Measurements from ENCODE around the gene MANBA. TPM values are rescaled to one million over a fixed set of nuclear protein-coding genes. Genes with fewer than 3 reads are reported as not detected.

MANBA gene
- polyA plus RNA-seq, 2 donors: 4.3 to 4.7 TPM

DNA sequence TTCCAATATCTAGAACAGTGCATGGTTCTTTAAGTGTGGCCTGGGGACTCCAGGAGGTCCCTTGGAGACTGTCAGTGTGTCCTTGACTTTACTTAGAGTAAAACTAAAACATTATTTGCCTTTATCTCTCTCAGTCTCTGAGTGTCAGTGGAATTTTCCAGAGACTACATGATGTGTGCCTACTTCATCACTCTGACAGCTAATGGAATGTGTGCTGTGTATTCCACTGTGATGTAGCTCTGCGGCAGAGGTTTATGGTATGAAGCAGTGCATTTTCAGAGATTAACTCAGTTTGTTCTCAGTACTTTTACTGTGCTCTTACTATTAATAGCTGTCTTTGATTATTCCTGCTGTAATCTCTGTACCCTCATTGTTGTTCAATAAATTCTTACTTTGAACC, 85.6 kb downstream of the MANBA start:
- H3K36me3 ChIP-seq (ENCODE audit: control insufficient read depth in 2 of 2, insufficient read depth in 2 of 2, low read length in 1 of 2): no peaks in the 10 kb centered on the region
- 77 to 84% methylated on average over 1 of the region's 1 CpG for WGBS, 2 donors
- H3K9me3 ChIP-seq (ENCODE audit: control insufficient read depth in 2 of 2, insufficient read depth in 1 of 2, low read depth in 1 of 2, low read length in 1 of 2): no peaks in the 10 kb centered on the region
- no peak overlapping the region for H3K4me3 ChIP-seq (ENCODE audit: low read depth in 1 of 2, low read length in 2 of 2)
- no peaks in the 10 kb centered on the region for H3K27me3 ChIP-seq (ENCODE audit: control insufficient read depth in 1 of 2, insufficient read depth in 2 of 2, low read length in 2 of 2)
- H3K27ac ChIP-seq (ENCODE audit: low read depth in 2 of 2, low read length in 1 of 2): no peak overlapping the region
- no peaks in the 10 kb centered on the region for H3K4me1 ChIP-seq (ENCODE audit: control insufficient read depth in 2 of 2, insufficient read depth in 2 of 2, low read length in 1 of 2)

DNA sequence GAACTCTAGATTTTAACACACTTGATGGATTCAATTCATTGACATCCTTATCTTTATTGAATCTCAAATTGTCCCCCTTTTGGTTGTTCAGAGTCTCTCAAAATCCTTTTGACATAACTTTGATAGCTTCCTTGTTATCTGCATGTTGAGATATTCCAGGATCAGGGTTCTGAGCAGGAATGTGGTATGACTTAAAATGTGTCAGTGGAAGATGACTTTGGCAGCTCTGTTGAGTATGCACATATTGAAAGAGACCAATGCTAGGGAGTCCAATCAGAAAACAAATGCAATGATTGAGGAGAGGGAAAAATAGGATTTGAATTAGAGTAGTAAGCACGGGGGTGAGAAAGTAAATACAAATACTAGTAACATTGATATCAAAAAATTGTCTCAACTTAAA, 93.8 kb downstream of the MANBA start:
- no peaks in the 10 kb centered on the region for H3K9me3 ChIP-seq (ENCODE audit: control insufficient read depth in 2 of 2, insufficient read depth in 1 of 2, low read depth in 1 of 2, low read length in 1 of 2)
- no peaks in the 10 kb centered on the region for H3K36me3 ChIP-seq (ENCODE audit: control insufficient read depth in 2 of 2, insufficient read depth in 2 of 2, low read length in 1 of 2)
- WGBS, 2 donors: 90 to 93% methylated on average over 1 of the region's 1 CpG
- H3K27me3 ChIP-seq (ENCODE audit: control insufficient read depth in 1 of 2, insufficient read depth in 2 of 2, low read length in 2 of 2): no peaks in the 10 kb centered on the region
- H3K4me3 ChIP-seq (ENCODE audit: low read depth in 1 of 2, low read length in 2 of 2): no peak overlapping the region
- H3K4me1 ChIP-seq (ENCODE audit: control insufficient read depth in 2 of 2, insufficient read depth in 2 of 2, low read length in 1 of 2): no peaks in the 10 kb centered on the region
- H3K27ac ChIP-seq (ENCODE audit: low read depth in 2 of 2, low read length in 1 of 2): no peak overlapping the region

DNA sequence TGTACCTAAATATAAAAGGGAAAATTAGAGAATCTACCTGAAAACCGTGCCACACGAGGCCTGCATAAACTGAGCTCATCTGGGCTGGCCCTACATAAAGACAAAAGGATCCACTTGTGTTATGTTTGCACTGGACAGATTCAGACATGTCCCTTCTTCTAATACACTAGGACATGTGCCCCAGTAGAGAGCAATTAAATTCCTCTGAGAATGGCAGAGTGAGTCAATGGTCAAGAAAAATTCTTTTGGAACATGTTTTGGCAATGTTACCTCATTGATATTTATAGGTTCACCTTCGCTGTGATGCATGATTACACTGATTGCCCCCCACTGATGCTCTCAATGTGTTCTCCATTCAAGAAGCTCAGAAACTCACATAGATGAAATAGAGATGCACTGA, 95.2 kb downstream of the MANBA start:
- H3K4me1 ChIP-seq (ENCODE audit: control insufficient read depth in 2 of 2, insufficient read depth in 2 of 2, low read length in 1 of 2): no peaks in the 10 kb centered on the region
- H3K36me3 ChIP-seq (ENCODE audit: control insufficient read depth in 2 of 2, insufficient read depth in 2 of 2, low read length in 1 of 2): no peaks in the 10 kb centered on the region
- H3K9me3 ChIP-seq (ENCODE audit: control insufficient read depth in 2 of 2, insufficient read depth in 1 of 2, low read depth in 1 of 2, low read length in 1 of 2): no peaks in the 10 kb centered on the region
- no peaks in the 10 kb centered on the region for H3K27me3 ChIP-seq (ENCODE audit: control insufficient read depth in 1 of 2, insufficient read depth in 2 of 2, low read length in 2 of 2)
- H3K27ac ChIP-seq (ENCODE audit: low read depth in 2 of 2, low read length in 1 of 2): no peak overlapping the region
- WGBS, 2 donors: 57 to 80% methylated on average over 3 of the region's 3 CpGs
- H3K4me3 ChIP-seq (ENCODE audit: low read depth in 1 of 2, low read length in 2 of 2): no peak overlapping the region

DNA sequence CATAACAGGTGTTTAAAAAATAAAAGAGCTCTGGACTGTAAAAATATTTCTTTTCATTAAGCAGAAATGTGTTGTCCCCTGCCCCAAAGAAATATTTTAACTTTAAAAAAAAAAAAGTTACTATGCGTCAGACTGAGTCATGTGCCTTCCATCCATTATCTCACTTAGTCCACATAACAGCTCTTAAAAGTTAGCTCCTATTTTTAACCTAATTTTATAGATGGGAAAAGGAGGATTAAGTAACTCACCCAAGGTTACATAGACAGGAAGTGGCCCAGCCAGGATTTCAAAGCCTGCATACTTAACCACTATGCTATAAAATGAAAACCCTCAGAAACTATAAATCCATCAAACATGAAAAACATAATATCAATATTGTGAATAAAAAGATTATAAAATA, 97.7 kb downstream of the MANBA start:
- 87 to 91% methylated on average over 1 of the region's 1 CpG for WGBS, 2 donors
- Histone ChIP-seq H3K4me3 (ENCODE audit: low read depth in 1 of 2, low read length in 2 of 2) (no peak overlapping the region), H3K27ac (ENCODE audit: low read depth in 2 of 2, low read length in 1 of 2) (no peak overlapping the region), H3K9me3 (ENCODE audit: control insufficient read depth in 2 of 2, insufficient read depth in 1 of 2, low read depth in 1 of 2, low read length in 1 of 2) (no peaks in the 10 kb centered on the region), H3K36me3 (ENCODE audit: control insufficient read depth in 2 of 2, insufficient read depth in 2 of 2, low read length in 1 of 2) (no peaks in the 10 kb centered on the region), H3K27me3 (ENCODE audit: control insufficient read depth in 1 of 2, insufficient read depth in 2 of 2, low read length in 2 of 2) (no peaks in the 10 kb centered on the region), H3K4me1 (ENCODE audit: control insufficient read depth in 2 of 2, insufficient read depth in 2 of 2, low read length in 1 of 2) (no peaks in the 10 kb centered on the region)

DNA sequence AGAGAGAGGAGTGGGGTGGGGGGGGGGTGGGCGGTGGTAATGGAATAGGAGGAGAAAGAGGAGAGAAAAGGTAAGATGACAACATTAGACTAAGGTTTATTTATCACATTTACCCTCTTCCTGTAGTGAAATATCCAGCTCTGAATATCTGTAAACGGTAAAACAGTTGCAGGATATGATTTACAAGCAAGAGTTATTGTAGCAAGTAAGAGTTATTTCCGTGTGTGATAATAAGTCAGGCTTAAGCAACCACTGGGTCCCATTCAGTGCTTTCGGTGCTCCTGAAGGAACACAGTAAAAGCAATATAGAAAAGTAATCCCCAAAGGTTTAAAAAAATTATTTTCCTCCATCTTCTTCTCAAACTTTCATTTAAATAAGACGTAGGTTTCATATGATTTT, 103.6 kb downstream of the MANBA start:
- Histone ChIP-seq H3K36me3 (ENCODE audit: control insufficient read depth in 2 of 2, insufficient read depth in 2 of 2, low read length in 1 of 2) (no peaks in the 10 kb centered on the region), H3K4me1 (ENCODE audit: control insufficient read depth in 2 of 2, insufficient read depth in 2 of 2, low read length in 1 of 2) (no peaks in the 10 kb centered on the region), H3K4me3 (ENCODE audit: low read depth in 1 of 2, low read length in 2 of 2) (no peak overlapping the region), H3K27ac (ENCODE audit: low read depth in 2 of 2, low read length in 1 of 2) (no peak overlapping the region), H3K9me3 (ENCODE audit: control insufficient read depth in 2 of 2, insufficient read depth in 1 of 2, low read depth in 1 of 2, low read length in 1 of 2) (no peaks in the 10 kb centered on the region), H3K27me3 (ENCODE audit: control insufficient read depth in 1 of 2, insufficient read depth in 2 of 2, low read length in 2 of 2) (no peaks in the 10 kb centered on the region)
- WGBS, 2 donors: 87 to 91% methylated on average over 4 to 5 of the region's 5 CpGs

DNA sequence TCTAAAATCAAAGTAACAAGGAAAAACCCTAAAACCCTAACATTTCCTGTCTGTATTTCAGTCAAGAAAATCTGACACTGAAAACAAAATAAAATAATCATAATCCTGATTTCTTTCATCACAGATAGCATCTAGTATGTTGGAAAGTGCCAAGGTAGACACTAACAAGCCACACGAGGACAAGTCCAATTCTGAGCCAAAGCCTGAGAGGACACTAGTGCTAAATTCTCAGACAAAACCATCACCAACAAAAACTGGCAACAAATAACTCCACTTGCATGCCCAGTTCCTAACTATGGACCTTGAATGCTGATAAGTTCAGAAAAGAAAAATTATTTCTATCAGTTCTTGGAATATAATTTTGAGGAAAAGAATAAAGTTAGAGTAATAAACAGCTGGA, 113.7 kb downstream of the MANBA start:
- H3K9me3 ChIP-seq (ENCODE audit: control insufficient read depth in 2 of 2, insufficient read depth in 1 of 2, low read depth in 1 of 2, low read length in 1 of 2): no peaks in the 10 kb centered on the region
- no peak overlapping the region for H3K27ac ChIP-seq (ENCODE audit: low read depth in 2 of 2, low read length in 1 of 2)
- H3K4me3 ChIP-seq (ENCODE audit: low read depth in 1 of 2, low read length in 2 of 2): no peak overlapping the region
- WGBS, 2 donors: 77 to 88% methylated on average over 1 of the region's 1 CpG
- H3K4me1 ChIP-seq (ENCODE audit: control insufficient read depth in 2 of 2, insufficient read depth in 2 of 2, low read length in 1 of 2): no peaks in the 10 kb centered on the region
- H3K36me3 ChIP-seq (ENCODE audit: control insufficient read depth in 2 of 2, insufficient read depth in 2 of 2, low read length in 1 of 2): no peaks in the 10 kb centered on the region
- no peaks in the 10 kb centered on the region for H3K27me3 ChIP-seq (ENCODE audit: control insufficient read depth in 1 of 2, insufficient read depth in 2 of 2, low read length in 2 of 2)

DNA sequence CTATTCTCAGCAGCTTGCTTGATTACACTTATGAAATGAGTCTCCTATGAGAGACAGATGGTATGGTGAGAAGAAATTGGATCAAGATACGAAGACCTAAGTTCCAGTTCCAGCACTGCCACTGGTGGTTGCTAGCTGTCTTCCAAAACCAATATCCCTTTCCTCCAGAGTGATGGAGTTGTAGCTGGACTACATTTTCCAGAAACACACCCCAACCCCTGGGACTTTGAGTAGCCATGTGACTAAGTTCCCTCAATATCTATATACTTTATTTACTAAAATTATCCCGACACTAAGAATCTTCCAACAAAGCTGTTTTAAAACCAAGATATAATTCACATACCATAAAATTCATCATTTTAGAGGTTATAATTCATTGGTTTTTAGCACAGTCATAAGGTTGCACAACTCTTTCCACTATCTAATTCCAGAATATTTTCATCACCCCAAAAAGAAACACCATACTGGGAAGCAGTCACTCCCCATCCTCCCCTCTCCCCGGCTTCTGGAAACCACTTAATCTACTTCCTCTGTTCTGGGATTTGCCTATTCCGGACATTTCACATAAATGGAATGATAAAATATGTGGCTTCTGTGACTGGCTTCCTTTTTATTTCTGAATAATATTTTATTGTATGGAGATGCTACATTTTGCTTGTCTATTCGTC, 118.0 kb downstream of the MANBA start:
- no peak overlapping the region for H3K27ac ChIP-seq (ENCODE audit: low read depth in 2 of 2, low read length in 1 of 2)
- peaks cover 0 to 2% of the 10 kb centered on the region in 2 donors for H3K36me3 ChIP-seq (ENCODE audit: control insufficient read depth in 2 of 2, insufficient read depth in 2 of 2, low read length in 1 of 2)
- WGBS, 2 donors: 85 to 91% methylated on average over 5 of the region's 5 CpGs
- H3K27me3 ChIP-seq (ENCODE audit: control insufficient read depth in 1 of 2, insufficient read depth in 2 of 2, low read length in 2 of 2): no peaks in the 10 kb centered on the region
- H3K4me3 ChIP-seq (ENCODE audit: low read depth in 1 of 2, low read length in 2 of 2): no peak overlapping the region
- H3K9me3 ChIP-seq (ENCODE audit: control insufficient read depth in 2 of 2, insufficient read depth in 1 of 2, low read depth in 1 of 2, low read length in 1 of 2): no peaks in the 10 kb centered on the region
- no peaks in the 10 kb centered on the region for H3K4me1 ChIP-seq (ENCODE audit: control insufficient read depth in 2 of 2, insufficient read depth in 2 of 2, low read length in 1 of 2)

DNA sequence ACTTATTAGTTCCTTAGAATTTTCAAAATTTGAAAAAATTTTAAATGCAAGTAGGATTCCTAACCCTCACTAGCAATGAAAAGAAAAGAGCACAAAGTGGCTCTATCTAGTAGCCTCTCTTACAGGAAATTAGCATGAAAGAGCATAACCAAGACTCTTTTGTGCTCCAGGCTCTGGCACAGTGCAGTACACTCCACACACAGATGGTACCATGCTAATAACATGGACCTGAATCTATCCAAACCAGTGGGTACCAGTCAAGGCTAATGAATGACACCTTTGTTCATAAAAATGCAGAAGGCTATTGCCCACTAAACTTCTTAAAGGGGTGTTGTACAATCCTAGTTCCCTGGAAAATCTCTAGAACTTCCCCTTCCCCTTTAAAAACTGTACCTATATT, 119.0 kb downstream of the MANBA start:
- Histone ChIP-seq H3K9me3 (ENCODE audit: control insufficient read depth in 2 of 2, insufficient read depth in 1 of 2, low read depth in 1 of 2, low read length in 1 of 2) (no peaks in the 10 kb centered on the region), H3K27ac (ENCODE audit: low read depth in 2 of 2, low read length in 1 of 2) (no peak overlapping the region), H3K27me3 (ENCODE audit: control insufficient read depth in 1 of 2, insufficient read depth in 2 of 2, low read length in 2 of 2) (no peaks in the 10 kb centered on the region), H3K4me1 (ENCODE audit: control insufficient read depth in 2 of 2, insufficient read depth in 2 of 2, low read length in 1 of 2) (no peaks in the 10 kb centered on the region), H3K36me3 (ENCODE audit: control insufficient read depth in 2 of 2, insufficient read depth in 2 of 2, low read length in 1 of 2) (peaks cover 0 to 2% of the 10 kb centered on the region in 2 donors), H3K4me3 (ENCODE audit: low read depth in 1 of 2, low read length in 2 of 2) (no peak overlapping the region)

DNA sequence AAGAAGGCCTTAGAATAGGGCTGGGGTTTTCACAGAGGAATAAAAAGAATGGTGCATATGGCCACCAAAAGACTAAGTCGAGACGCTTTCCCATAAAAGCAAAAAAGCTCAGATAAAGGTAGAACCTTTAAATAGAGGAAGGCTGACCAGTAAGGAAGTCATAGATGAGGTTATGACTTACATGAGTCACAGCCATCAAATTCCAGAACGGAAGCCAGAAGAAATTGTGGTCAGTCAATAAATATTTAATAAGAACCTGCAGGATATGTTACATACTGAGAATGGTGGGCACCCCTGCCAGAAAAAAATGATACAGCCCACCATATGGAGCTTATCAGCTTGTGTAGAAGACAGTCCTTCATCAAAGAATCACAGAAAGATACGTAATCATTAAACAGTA, 120.1 kb downstream of the MANBA start:
- Histone ChIP-seq H3K4me1 (ENCODE audit: control insufficient read depth in 2 of 2, insufficient read depth in 2 of 2, low read length in 1 of 2) (no peaks in the 10 kb centered on the region), H3K27me3 (ENCODE audit: control insufficient read depth in 1 of 2, insufficient read depth in 2 of 2, low read length in 2 of 2) (no peaks in the 10 kb centered on the region), H3K9me3 (ENCODE audit: control insufficient read depth in 2 of 2, insufficient read depth in 1 of 2, low read depth in 1 of 2, low read length in 1 of 2) (no peaks in the 10 kb centered on the region), H3K36me3 (ENCODE audit: control insufficient read depth in 2 of 2, insufficient read depth in 2 of 2, low read length in 1 of 2) (peaks cover 0 to 5% of the 10 kb centered on the region in 2 donors), H3K27ac (ENCODE audit: low read depth in 2 of 2, low read length in 1 of 2) (no peak overlapping the region), H3K4me3 (ENCODE audit: low read depth in 1 of 2, low read length in 2 of 2) (no peak overlapping the region)
- 89 to 92% methylated on average over 4 of the region's 4 CpGs for WGBS, 2 donors

DNA sequence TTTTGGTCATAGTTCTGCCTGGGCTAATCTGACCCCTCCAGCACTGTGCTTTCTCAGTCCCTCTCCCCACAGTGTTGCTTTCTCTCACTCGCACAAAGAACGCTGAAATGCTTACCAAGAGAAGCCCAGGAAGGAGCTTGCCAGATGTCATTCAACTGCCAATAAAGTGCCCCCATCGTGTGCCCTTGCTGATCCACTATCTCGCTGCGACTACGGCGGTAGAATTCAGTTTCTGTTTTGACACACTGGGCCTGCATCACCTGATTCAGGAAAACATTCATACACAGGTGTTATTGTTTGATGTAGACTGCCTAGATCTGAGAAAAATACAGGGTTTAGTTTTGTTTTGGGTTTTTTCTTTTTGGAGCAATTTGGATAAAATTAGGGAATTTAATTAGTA, 121.2 kb downstream of the MANBA start:
- Histone ChIP-seq H3K9me3 (ENCODE audit: control insufficient read depth in 2 of 2, insufficient read depth in 1 of 2, low read depth in 1 of 2, low read length in 1 of 2) (no peaks in the 10 kb centered on the region), H3K4me1 (ENCODE audit: control insufficient read depth in 2 of 2, insufficient read depth in 2 of 2, low read length in 1 of 2) (no peaks in the 10 kb centered on the region), H3K27me3 (ENCODE audit: control insufficient read depth in 1 of 2, insufficient read depth in 2 of 2, low read length in 2 of 2) (no peaks in the 10 kb centered on the region), H3K36me3 (ENCODE audit: control insufficient read depth in 2 of 2, insufficient read depth in 2 of 2, low read length in 1 of 2) (peaks cover 0 to 5% of the 10 kb centered on the region in 2 donors), H3K4me3 (ENCODE audit: low read depth in 1 of 2, low read length in 2 of 2) (no peak overlapping the region), H3K27ac (ENCODE audit: low read depth in 2 of 2, low read length in 1 of 2) (no peak overlapping the region)
- 93 to 97% methylated on average over 7 of the region's 7 CpGs for WGBS, 2 donors
